HPDE6-E6E7 (cell line): ENCODE data around the gene SMIM21.

ENCODE experiments used
- DNase-seq: peaks from one replicate; pipeline ENCODE4 v3.0.0; 2011; ENCODE audit warnings: missing footprints; ENCODE audit errors: extremely low spot score

SMIM21 gene

GRCh38 chr18:75422341-75422910 is 5.1 kb downstream of the SMIM21 start:
- no peak for DNase-seq

- no peak for DNase-seq
Measured at GRCh38 chr18:75421656-75422055, 5.8 kb downstream of the SMIM21 start.

GRCh38 chr18:75418293-75419005 is 9.1 kb downstream of the SMIM21 start:
- DNase-seq, result no peak

- DNase-seq, result no peak
Measured at GRCh38 chr18:75410611-75411010, 16.9 kb downstream of the SMIM21 start.

- no peak for DNase-seq
Measured at GRCh38 chr18:75409806-75410205, 17.7 kb downstream of the SMIM21 start.

GRCh38 chr18:75408554-75409506 is 18.7 kb downstream of the SMIM21 start:
- peak; percentile 75 for DNase-seq

GRCh38 chr18:75407468-75408437 is 19.8 kb downstream of the SMIM21 start:
- no peak for DNase-seq

GRCh38 chr18:75406491-75407445 is 20.7 kb downstream of the SMIM21 start:
- no peak for DNase-seq

GRCh38 chr18:75405351-75405750 is 22.2 kb downstream of the SMIM21 start:
- no peak for DNase-seq

GRCh38 chr18:75400366-75400765 is 27.1 kb downstream of the SMIM21 start:
- DNase-seq, result no peak

- no peak for DNase-seq
Measured at GRCh38 chr18:75395137-75395536, 32.4 kb downstream of the SMIM21 start.

GRCh38 chr18:75393721-75394120 is 33.8 kb downstream of the SMIM21 start:
- DNase-seq, result no peak

- no peak for DNase-seq
Measured at GRCh38 chr18:75392226-75392578, 35.3 kb downstream of the SMIM21 start.

GRCh38 chr18:75391279-75392225 is 36.0 kb downstream of the SMIM21 start:
- DNase-seq, result no peak

- no peak for DNase-seq
Measured at GRCh38 chr18:75390854-75391253, 36.6 kb downstream of the SMIM21 start.

- no peak for DNase-seq
Measured at GRCh38 chr18:75384144-75384543, 43.4 kb downstream of the SMIM21 start.

GRCh38 chr18:75378376-75379315 is 48.9 kb downstream of the SMIM21 start:
- no peak for DNase-seq

- DNase-seq, result no peak
Measured at GRCh38 chr18:75377926-75378325, 49.6 kb downstream of the SMIM21 start.
